ENCODE data around the gene TMPRSS7. TPM values are rescaled to one million over a fixed set of nuclear protein-coding genes. Genes with fewer than 3 reads are reported as not detected.

The TMPRSS7 gene
- total RNA-seq, 3 donors from 2014 or later: 0.15 TPM; not detected in 2

- no peak overlapping the region for H3K27ac ChIP-seq
- no peaks in the 10 kb centered on the region for H3K36me3 ChIP-seq
- no peak for DNase-seq (ENCODE audit: low spot score in 2 of 2)
- H3K4me3 ChIP-seq: peak overlapping the region; percentile 15 to 67 (median 43)
- intact Hi-C loops (cut with DNase I; ENCODE audit: low total_unique reads): loop anchor here (5.0 kb wide), 1 partner anchor 1388 kb away; no protein-coding TSS in a partner anchor
- no peaks in the 10 kb centered on the region for H3K9me3 ChIP-seq
- H3K27me3 ChIP-seq: no peaks in the 10 kb centered on the region
- no peaks in the 10 kb centered on the region for H3K4me1 ChIP-seq
- TF ChIP-seq POLR2A (IDR thresholded peaks at IDR 0.05) (no peak), POLR2AphosphoS5 (IDR thresholded peaks at IDR 0.05) (no peak)
- TF ChIP-seq, protein P1, sequence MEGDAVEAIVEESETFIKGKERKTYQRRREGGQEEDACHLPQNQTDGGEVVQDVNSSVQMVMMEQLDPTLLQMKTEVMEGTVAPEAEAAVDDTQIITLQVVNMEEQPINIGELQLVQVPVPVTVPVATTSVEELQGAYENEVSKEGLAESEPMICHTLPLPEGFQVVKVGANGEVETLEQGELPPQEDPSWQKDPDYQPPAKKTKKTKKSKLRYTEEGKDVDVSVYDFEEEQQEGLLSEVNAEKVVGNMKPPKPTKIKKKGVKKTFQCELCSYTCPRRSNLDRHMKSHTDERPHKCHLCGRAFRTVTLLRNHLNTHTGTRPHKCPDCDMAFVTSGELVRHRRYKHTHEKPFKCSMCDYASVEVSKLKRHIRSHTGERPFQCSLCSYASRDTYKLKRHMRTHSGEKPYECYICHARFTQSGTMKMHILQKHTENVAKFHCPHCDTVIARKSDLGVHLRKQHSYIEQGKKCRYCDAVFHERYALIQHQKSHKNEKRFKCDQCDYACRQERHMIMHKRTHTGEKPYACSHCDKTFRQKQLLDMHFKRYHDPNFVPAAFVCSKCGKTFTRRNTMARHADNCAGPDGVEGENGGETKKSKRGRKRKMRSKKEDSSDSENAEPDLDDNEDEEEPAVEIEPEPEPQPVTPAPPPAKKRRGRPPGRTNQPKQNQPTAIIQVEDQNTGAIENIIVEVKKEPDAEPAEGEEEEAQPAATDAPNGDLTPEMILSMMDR (IDR thresholded peaks at IDR 0.05): no peak
Measured at GRCh38 chr3:111999484-112000324, 34.8 kb upstream of the TMPRSS7 start.

GRCh38 chr3:112000367-112000771 lies 34.2 kb upstream of the TMPRSS7 start:
- intact Hi-C loops (cut with DNase I; ENCODE audit: low total_unique reads): no loop called here
- no peak for DNase-seq (ENCODE audit: low spot score in 2 of 2)
- Histone ChIP-seq H3K27ac (no peak overlapping the region), H3K4me3 (no peak overlapping the region), H3K27me3 (no peaks in the 10 kb centered on the region), H3K9me3 (no peaks in the 10 kb centered on the region), H3K36me3 (no peaks in the 10 kb centered on the region), H3K4me1 (no peaks in the 10 kb centered on the region)
- TF ChIP-seq POLR2A (IDR thresholded peaks at IDR 0.05) (no peak), POLR2AphosphoS5 (IDR thresholded peaks at IDR 0.05) (no peak)
- TF ChIP-seq, protein P1 (IDR thresholded peaks at IDR 0.05): no peak

DNA sequence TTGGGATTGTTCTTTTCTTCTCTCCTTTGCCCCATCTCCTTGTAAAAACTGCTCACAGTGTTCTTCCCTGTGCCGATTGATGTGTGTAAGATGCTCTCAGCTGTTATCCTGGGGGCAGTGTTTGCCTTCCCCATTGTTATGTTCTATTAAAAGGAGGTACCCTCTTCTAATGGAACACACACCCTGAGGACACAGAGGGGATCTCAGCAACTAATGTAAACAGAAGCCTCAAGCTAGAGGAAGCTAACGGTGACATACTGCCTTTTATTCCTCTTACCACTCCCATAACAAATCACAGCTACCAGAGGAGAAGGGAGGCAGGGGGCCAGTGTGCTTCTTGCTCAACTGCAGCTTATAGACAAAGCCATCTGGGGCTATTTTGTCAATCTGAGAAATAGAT lies 33.6 kb upstream of the TMPRSS7 start:
- no peaks in the 10 kb centered on the region for H3K4me1 ChIP-seq
- no peak overlapping the region for H3K4me3 ChIP-seq
- H3K27me3 ChIP-seq: no peaks in the 10 kb centered on the region
- no peak overlapping the region for H3K27ac ChIP-seq
- intact Hi-C loops (cut with DNase I; ENCODE audit: low total_unique reads): no loop called here
- H3K9me3 ChIP-seq: no peaks in the 10 kb centered on the region
- no peak for DNase-seq (ENCODE audit: low spot score in 2 of 2)
- no peaks in the 10 kb centered on the region for H3K36me3 ChIP-seq
- TF ChIP-seq POLR2AphosphoS5 (IDR thresholded peaks at IDR 0.05) (no peak), POLR2A (IDR thresholded peaks at IDR 0.05) (no peak)
- TF ChIP-seq, protein P1 (IDR thresholded peaks at IDR 0.05): no peak

- TF ChIP-seq POLR2AphosphoS5 (IDR thresholded peaks at IDR 0.05) (no peak), POLR2A (IDR thresholded peaks at IDR 0.05) (no peak)
- TF ChIP-seq, protein P1 (IDR thresholded peaks at IDR 0.05): no peak
- H3K36me3 ChIP-seq: no peaks in the 10 kb centered on the region
- no peaks in the 10 kb centered on the region for H3K27me3 ChIP-seq
- intact Hi-C loops (cut with DNase I; ENCODE audit: low total_unique reads): no loop called here
- no peak for DNase-seq (ENCODE audit: low spot score in 2 of 2)
- no peak overlapping the region for H3K27ac ChIP-seq
- no peak overlapping the region for H3K4me3 ChIP-seq
- no peaks in the 10 kb centered on the region for H3K9me3 ChIP-seq
- no peaks in the 10 kb centered on the region for H3K4me1 ChIP-seq
Measured at GRCh38 chr3:112001526-112001925, 33.0 kb upstream of the TMPRSS7 start.
